HL-60 (cell line): ENCODE measurements around the gene YIF1B.
A peak's percentile ranks its signal among the peaks of the same experiment; 100 is the strongest.

ENCODE experiments used
- DNase-seq, 2 experiments: peaks; one replicate each; pipeline ENCODE4 v3.0.0-alpha.2; 2010 to 2020; ENCODE audit warnings: low read depth in 1 of 2, low spot score in 1 of 2
- H3K27ac ChIP-seq: fragments of 250-450 bp; sonication (Bioruptor Pico); replicated peaks from 2 replicates; pipeline ENCODE4 v1.5.1; 2020; ENCODE audit warnings: mild to moderate bottlenecking, moderate library complexity
- H3K27me3 ChIP-seq: fragments of 250-450 bp; sonication (Bioruptor Pico); 2 replicates; pipeline ENCODE4 v1.5.1; 2021; ENCODE audit warnings: mild to moderate bottlenecking, moderate library complexity; ENCODE audit not compliant: insufficient read depth, poor library complexity, severe bottlenecking
- H3K4me3 ChIP-seq: replicated peaks from 2 replicates; pipeline ENCODE4 v1.5.1; 2011; ENCODE audit warnings: mild to moderate bottlenecking, control low read depth, low read length; ENCODE audit not compliant: insufficient read depth
- CTCF ChIP-seq: IDR thresholded peaks from one replicate; pipeline ENCODE4 v1.5.1; 2011; ENCODE audit warnings: low read length, control low read depth, inconsistent platforms; ENCODE audit not compliant: insufficient read depth
- GABPA ChIP-seq: IDR thresholded peaks from 2 replicates; pipeline ENCODE4 v1.6.1; 2012; ENCODE audit warnings: low read depth
- POLR2AphosphoS5 ChIP-seq: IDR thresholded peaks from 2 replicates; pipeline ENCODE4 v1.6.1; 2012; ENCODE audit warnings: low read depth
- REST ChIP-seq: IDR thresholded peaks from 2 replicates; pipeline ENCODE4 v1.6.1; 2012; ENCODE audit warnings: low read depth; ENCODE audit not compliant: insufficient replicate concordance
- SPI1 ChIP-seq: IDR thresholded peaks from 2 replicates; pipeline ENCODE4 v1.6.1; 2012; ENCODE audit warnings: low read depth, mild to moderate bottlenecking, borderline replicate concordance

Gene YIF1B

DNA sequence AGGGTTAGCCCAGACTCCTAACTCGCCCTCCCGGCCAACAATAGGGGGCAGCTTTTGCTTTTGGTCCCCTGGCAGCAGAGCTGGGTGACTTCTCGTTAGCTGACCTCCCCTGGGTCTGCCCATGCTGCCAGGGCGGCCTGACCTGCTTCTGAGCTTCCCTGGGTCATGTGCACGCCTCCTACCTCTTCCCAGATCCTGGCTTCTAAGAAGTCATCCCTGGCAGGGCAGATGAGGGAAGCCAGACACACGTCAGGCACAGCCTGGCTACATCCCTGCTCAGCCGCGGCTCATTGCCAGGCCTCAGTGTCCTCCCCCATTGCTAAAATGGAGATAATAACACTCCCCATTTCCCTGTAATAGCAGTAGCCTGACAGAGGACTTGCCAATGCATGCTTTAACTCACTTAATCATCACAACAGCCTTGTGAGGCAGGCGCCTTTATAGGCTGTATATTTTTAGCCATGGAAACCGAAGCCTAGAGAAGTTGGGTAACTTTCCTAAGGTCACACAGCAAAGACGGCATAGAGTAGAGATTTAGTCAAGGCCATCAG lies 6.0 kb upstream of the YIF1B start:
- Histone ChIP-seq H3K27me3 (no peaks in the 10 kb centered on the region), H3K27ac (no peak overlapping the region), H3K4me3 (no peak overlapping the region)
- DNase-seq = no peak
- TF ChIP-seq CTCF = no peak
- no peak for TF ChIP-seq POLR2AphosphoS5

DNA sequence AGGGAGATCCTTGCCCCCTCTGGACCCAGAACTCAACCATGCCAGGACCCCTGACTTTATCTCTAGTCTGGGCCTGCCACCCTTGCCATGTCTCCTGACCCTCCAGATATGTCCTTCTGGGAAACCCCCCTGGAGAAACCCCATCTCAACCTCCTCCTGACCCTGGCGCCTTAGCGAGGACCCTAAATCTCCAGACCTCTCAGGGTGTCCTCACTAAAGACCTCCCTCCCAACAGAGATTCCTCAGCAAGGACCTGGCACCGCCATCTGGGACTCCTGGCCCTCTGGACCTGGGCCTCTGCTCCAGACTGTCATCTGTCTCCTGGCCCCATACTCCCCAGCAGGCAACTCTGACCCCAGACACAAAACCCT lies 5.2 kb upstream of the YIF1B start:
- Histone ChIP-seq H3K27me3 (no peaks in the 10 kb centered on the region), H3K27ac (no peak overlapping the region), H3K4me3 (no peak overlapping the region)
- no peak for DNase-seq
- no peak for TF ChIP-seq POLR2AphosphoS5
- TF ChIP-seq REST = no peak
- TF ChIP-seq CTCF = no peak
- TF ChIP-seq SPI1 = no peak
- TF ChIP-seq GABPA = no peak

- Histone ChIP-seq H3K4me3 (peak within 1 kb of the TSS; percentile 50), H3K27me3 (no peaks in the 10 kb centered on the region), H3K27ac (no peak within 1 kb of the TSS)
- no peak for TF ChIP-seq GABPA
- no peak for TF ChIP-seq REST
- no peak for TF ChIP-seq CTCF
- no peak for TF ChIP-seq POLR2AphosphoS5
- TF ChIP-seq SPI1 = no peak
- DNase-seq = peak; percentile 22 to 74
These were observed 3.9 kb upstream of the YIF1B start, which contains the start of gene KCNK6 for GRCh38 chr19:38319421-38320258. Gene KCNK6, plus strand, starts transcription at chr19:38319845. Its CDS starts 106 bp downstream, at chr19:38319951.

- no peak overlapping the region for H3K27ac ChIP-seq
- no peak for DNase-seq
- TF ChIP-seq POLR2AphosphoS5 = no peak
- no peak for TF ChIP-seq GABPA
- no peak for TF ChIP-seq SPI1
- no peak for TF ChIP-seq REST
- TF ChIP-seq CTCF = no peak
- no peak overlapping the region for H3K4me3 ChIP-seq
- H3K27me3 ChIP-seq = no peaks in the 10 kb centered on the region
These were observed 2.9 kb upstream of the YIF1B start for GRCh38 chr19:38318660-38319059.
